HG03060 (cell line): Measurements from ENCODE around the gene IFIT1.
"Not testable (repeated sequence)": the region's sequence is repeated elsewhere in the genome, so short reads cannot be mapped to it uniquely, and the experiment has no call there.

Experiments
- ATAC-seq: cut with Tn5 transposase; IDR thresholded peaks from one replicate; pipeline ENCODE4 v1.9.1; 2021; ENCODE audit warnings: low read depth, moderate number of reproducible peaks; ENCODE audit not compliant: unreplicated experiment

Gene IFIT1

GRCh38 chr10:89398003-89398749 is 5.8 kb downstream of the IFIT1 start:
- ATAC-seq, result no peak

GRCh38 chr10:89399956-89400355 is 7.5 kb downstream of the IFIT1 start:
- no peak for ATAC-seq

- ATAC-seq, result no peak
These were observed 10.6 kb downstream of the IFIT1 start for GRCh38 chr10:89403043-89403442.

GRCh38 chr10:89404104-89405047 is 12.0 kb downstream of the IFIT1 start:
- ATAC-seq, result no peak

- not testable (repeated sequence) for ATAC-seq
These were observed 13.8 kb downstream of the IFIT1 start for GRCh38 chr10:89406178-89406577.

- ATAC-seq, result not testable (repeated sequence)
These were observed 15.4 kb downstream of the IFIT1 start for GRCh38 chr10:89407792-89408191.

- ATAC-seq, result not testable (repeated sequence)
These were observed 16.9 kb downstream of the IFIT1 start for GRCh38 chr10:89409282-89409681.

- not testable (repeated sequence) for ATAC-seq
These were observed 18.1 kb downstream of the IFIT1 start for GRCh38 chr10:89410551-89410950.

- ATAC-seq, result not testable (repeated sequence)
These were observed 18.7 kb downstream of the IFIT1 start for GRCh38 chr10:89411135-89411534.

- not testable (repeated sequence) for ATAC-seq
These were observed 19.9 kb downstream of the IFIT1 start for GRCh38 chr10:89412276-89412675.

GRCh38 chr10:89413398-89413912 is 21.0 kb downstream of the IFIT1 start:
- ATAC-seq, result no peak

GRCh38 chr10:89414146-89414878 is 21.9 kb downstream of the IFIT1 start, which contains the start of gene IFIT5:
TSS of gene IFIT5 (plus strand) at chr10:89414568. CDS start at chr10:89414799, 231 bp downstream.
- no peak for ATAC-seq

GRCh38 chr10:89414879-89415821 is 22.7 kb downstream of the IFIT1 start:
- ATAC-seq, result no peak

- no peak for ATAC-seq
These were observed 24.0 kb downstream of the IFIT1 start for GRCh38 chr10:89416465-89416864.

- ATAC-seq, result no peak
These were observed 27.1 kb downstream of the IFIT1 start for GRCh38 chr10:89419548-89419947.

GRCh38 chr10:89421018-89421476 is 28.6 kb downstream of the IFIT1 start:
- ATAC-seq, result no peak

- no peak for ATAC-seq
These were observed 32.6 kb downstream of the IFIT1 start for GRCh38 chr10:89425000-89425399.

GRCh38 chr10:89426230-89426868 is 33.9 kb downstream of the IFIT1 start:
- no peak for ATAC-seq

- no peak for ATAC-seq
These were observed 35.2 kb downstream of the IFIT1 start for GRCh38 chr10:89427629-89428028.
